ENCODE measurements around the gene CASP8. TPM values are rescaled to one million over a fixed set of nuclear protein-coding genes. Genes with fewer than 3 reads are reported as not detected.

The CASP8 gene
- total RNA-seq, 1 donor from 2014 or later, result 27.6 TPM

GRCh38 chr2:201257381-201257955 lies 2.9 kb upstream of the CASP8 start:
- no peaks in the 10 kb centered on the region for H3K36me3 ChIP-seq (ENCODE audit: control insufficient read depth, insufficient read depth, low read length)
- FAIRE-seq (no peak), DNase-seq (ENCODE audit: low read depth) (no peak)
- H3K27me3 ChIP-seq (ENCODE audit: control insufficient read depth, insufficient read depth, low read length), result no peaks in the 10 kb centered on the region
- TF ChIP-seq, protein P1, sequence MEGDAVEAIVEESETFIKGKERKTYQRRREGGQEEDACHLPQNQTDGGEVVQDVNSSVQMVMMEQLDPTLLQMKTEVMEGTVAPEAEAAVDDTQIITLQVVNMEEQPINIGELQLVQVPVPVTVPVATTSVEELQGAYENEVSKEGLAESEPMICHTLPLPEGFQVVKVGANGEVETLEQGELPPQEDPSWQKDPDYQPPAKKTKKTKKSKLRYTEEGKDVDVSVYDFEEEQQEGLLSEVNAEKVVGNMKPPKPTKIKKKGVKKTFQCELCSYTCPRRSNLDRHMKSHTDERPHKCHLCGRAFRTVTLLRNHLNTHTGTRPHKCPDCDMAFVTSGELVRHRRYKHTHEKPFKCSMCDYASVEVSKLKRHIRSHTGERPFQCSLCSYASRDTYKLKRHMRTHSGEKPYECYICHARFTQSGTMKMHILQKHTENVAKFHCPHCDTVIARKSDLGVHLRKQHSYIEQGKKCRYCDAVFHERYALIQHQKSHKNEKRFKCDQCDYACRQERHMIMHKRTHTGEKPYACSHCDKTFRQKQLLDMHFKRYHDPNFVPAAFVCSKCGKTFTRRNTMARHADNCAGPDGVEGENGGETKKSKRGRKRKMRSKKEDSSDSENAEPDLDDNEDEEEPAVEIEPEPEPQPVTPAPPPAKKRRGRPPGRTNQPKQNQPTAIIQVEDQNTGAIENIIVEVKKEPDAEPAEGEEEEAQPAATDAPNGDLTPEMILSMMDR (IDR thresholded peaks at IDR 0.05; ENCODE audit: insufficient read depth, low read length, severe bottlenecking), result no peak
- peak overlapping the region; percentile 51 for H3K4me3 ChIP-seq (ENCODE audit: low read depth, low read length)

DNA sequence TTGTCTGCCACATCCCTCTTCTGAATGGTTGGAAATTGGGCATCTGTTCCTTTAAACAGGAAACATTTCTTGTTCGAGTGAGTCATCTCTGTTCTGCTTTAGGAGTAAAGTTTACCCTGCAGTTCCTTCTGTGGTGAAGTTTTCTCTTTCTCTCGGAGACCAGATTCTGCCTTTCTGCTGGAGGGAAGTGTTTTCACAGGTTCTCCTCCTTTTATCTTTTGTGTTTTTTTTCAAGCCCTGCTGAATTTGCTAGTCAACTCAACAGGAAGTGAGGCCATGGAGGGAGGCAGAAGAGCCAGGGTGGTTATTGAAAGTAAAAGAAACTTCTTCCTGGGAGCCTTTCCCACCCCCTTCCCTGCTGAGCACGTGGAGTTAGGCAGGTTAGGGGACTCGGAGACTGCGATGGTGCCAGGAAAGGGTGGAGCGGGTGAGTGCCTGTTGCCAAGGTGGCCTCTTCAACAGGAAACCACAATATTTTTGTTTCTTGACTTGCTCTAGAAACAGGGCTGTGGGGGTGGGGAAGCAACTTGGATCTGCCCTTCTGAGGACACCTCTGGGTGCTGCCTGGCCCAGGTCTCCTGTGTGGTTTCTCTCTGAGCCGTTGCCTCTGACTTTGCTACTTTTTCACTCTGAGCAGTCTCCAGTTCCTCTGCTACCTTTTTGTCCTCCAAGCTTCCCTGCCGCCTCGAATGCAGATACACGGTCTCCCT lies 2.2 kb upstream of the CASP8 start:
- TF ChIP-seq, protein P1 (IDR thresholded peaks at IDR 0.05; ENCODE audit: insufficient read depth, low read length, severe bottlenecking), result peak; percentile 16
- no peaks in the 10 kb centered on the region for H3K27me3 ChIP-seq (ENCODE audit: control insufficient read depth, insufficient read depth, low read length)
- DNase-seq (ENCODE audit: low read depth) (peak; percentile 90), FAIRE-seq (no peak)
- no peaks in the 10 kb centered on the region for H3K36me3 ChIP-seq (ENCODE audit: control insufficient read depth, insufficient read depth, low read length)
- H3K4me3 ChIP-seq (ENCODE audit: low read depth, low read length), result peak overlapping the region; percentile 51

DNA sequence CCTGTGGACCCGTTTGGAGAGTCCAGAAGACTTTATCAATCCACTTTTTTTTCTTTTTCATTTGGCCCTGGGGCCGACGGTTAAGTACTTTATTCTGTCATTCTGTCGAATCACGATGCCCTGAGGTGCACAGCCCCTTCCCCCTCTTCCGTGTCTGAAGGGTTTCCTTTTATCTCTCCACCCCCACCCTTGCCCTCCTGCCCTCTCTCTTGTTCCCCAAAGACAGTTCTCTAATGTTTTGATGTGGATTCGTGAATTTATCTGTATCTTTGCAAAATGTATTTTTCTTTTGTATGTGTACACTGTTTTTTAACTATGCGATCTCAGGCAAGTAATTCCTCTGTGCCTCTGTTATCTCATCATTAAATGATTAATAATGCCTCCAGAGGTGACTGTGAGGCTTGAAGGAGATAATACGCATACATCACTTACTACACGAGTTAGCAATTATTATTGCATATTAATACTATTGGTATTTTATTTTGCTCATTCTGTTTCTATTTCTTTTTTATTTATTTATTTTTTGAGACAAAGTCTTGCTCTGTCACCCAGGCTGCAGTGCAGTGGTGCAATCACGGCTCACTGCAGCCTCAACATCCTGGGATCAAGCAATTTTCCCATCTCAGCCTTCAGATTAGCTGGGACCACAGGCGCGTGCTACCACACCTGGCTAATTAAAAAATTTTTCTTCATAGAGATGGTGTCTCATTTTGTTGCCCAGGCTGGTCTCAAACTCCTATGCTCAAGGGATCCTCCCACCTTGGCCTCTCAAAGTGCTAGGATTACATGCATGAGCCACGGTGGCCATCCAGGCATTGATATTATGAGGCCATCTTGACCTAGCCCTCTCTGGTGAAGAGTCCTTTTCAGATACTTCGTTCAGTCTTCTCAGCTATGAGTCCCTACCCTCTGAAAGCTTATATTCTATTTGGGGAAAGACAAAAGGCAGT lies 1.4 kb upstream of the CASP8 start:
- FAIRE-seq, result no peak
- DNase-seq (ENCODE audit: low read depth), result peak; percentile 18
- Histone ChIP-seq H3K36me3 (ENCODE audit: control insufficient read depth, insufficient read depth, low read length) (no peaks in the 10 kb centered on the region), H3K4me3 (ENCODE audit: low read depth, low read length) (peak overlapping the region; percentile 51), H3K27me3 (ENCODE audit: control insufficient read depth, insufficient read depth, low read length) (no peaks in the 10 kb centered on the region)
- TF ChIP-seq, protein P1 (IDR thresholded peaks at IDR 0.05; ENCODE audit: insufficient read depth, low read length, severe bottlenecking), result no peak

- TF ChIP-seq, protein P1 (IDR thresholded peaks at IDR 0.05; ENCODE audit: insufficient read depth, low read length, severe bottlenecking), result no peak
- no peak for FAIRE-seq
- H3K27me3 ChIP-seq (ENCODE audit: control insufficient read depth, insufficient read depth, low read length), result no peaks in the 10 kb centered on the region
- no peak for DNase-seq (ENCODE audit: low read depth)
- no peaks in the 10 kb centered on the region for H3K36me3 ChIP-seq (ENCODE audit: control insufficient read depth, insufficient read depth, low read length)
- no peak overlapping the region for H3K4me3 ChIP-seq (ENCODE audit: low read depth, low read length)
Measured at GRCh38 chr2:201261471-201261870, 1.1 kb downstream of the CASP8 start.

- Histone ChIP-seq H3K4me3 (ENCODE audit: low read depth, low read length) (no peak overlapping the region), H3K36me3 (ENCODE audit: control insufficient read depth, insufficient read depth, low read length) (no peaks in the 10 kb centered on the region), H3K27me3 (ENCODE audit: control insufficient read depth, insufficient read depth, low read length) (no peaks in the 10 kb centered on the region)
- DNase-seq (ENCODE audit: low read depth), result no peak
- TF ChIP-seq, protein P1 (IDR thresholded peaks at IDR 0.05; ENCODE audit: insufficient read depth, low read length, severe bottlenecking), result no peak
- FAIRE-seq, result no peak
Measured at GRCh38 chr2:201261906-201262305, 1.6 kb downstream of the CASP8 start.

Measured in bronchial epithelial cell (primary cell).